HG03457 (cell line): ENCODE measurements around the gene PIK3R1.

ENCODE experiments used
- ATAC-seq: cut with Tn5 transposase; IDR thresholded peaks from one replicate; pipeline ENCODE4 v1.9.1; 2021; ENCODE audit warnings: moderate number of reproducible peaks; ENCODE audit not compliant: unreplicated experiment

The PIK3R1 gene

GRCh38 chr5:68215208-68215897 lies at the start of gene PIK3R1:
Gene PIK3R1, plus strand, starts transcription at chr5:68215756. Its CDS starts 10,920 bp downstream, at chr5:68226676.
- ATAC-seq = peak; percentile 77

- no peak for ATAC-seq
These were observed 48.3 kb upstream of the PIK3R1 start for GRCh38 chr5:68167195-68167651.

GRCh38 chr5:68169903-68170302 lies 45.7 kb upstream of the PIK3R1 start:
- no peak for ATAC-seq

GRCh38 chr5:68170826-68171558 lies 44.6 kb upstream of the PIK3R1 start:
- no peak for ATAC-seq

GRCh38 chr5:68172314-68172713 lies 43.2 kb upstream of the PIK3R1 start:
- ATAC-seq = no peak

GRCh38 chr5:68173007-68173406 lies 42.5 kb upstream of the PIK3R1 start:
- ATAC-seq = no peak

GRCh38 chr5:68176253-68176652 lies 39.3 kb upstream of the PIK3R1 start:
- ATAC-seq = no peak

GRCh38 chr5:68176802-68177479 lies 38.6 kb upstream of the PIK3R1 start:
- no peak for ATAC-seq

- no peak for ATAC-seq
These were observed 37.9 kb upstream of the PIK3R1 start for GRCh38 chr5:68177676-68178075.

- no peak for ATAC-seq
These were observed 37.0 kb upstream of the PIK3R1 start for GRCh38 chr5:68178579-68178978.

- no peak for ATAC-seq
These were observed 35.2 kb upstream of the PIK3R1 start for GRCh38 chr5:68180121-68181038.

GRCh38 chr5:68181039-68181599 lies 34.4 kb upstream of the PIK3R1 start:
- no peak for ATAC-seq

GRCh38 chr5:68182094-68182493 lies 33.5 kb upstream of the PIK3R1 start:
- no peak for ATAC-seq

- ATAC-seq = no peak
These were observed 33.0 kb upstream of the PIK3R1 start for GRCh38 chr5:68182534-68182933.

GRCh38 chr5:68187268-68188055 lies 28.1 kb upstream of the PIK3R1 start:
- ATAC-seq = no peak

- ATAC-seq = no peak
These were observed 26.4 kb upstream of the PIK3R1 start for GRCh38 chr5:68189171-68189570.

GRCh38 chr5:68189613-68190012 lies 25.9 kb upstream of the PIK3R1 start:
- ATAC-seq = no peak

- ATAC-seq = no peak
These were observed 24.9 kb upstream of the PIK3R1 start for GRCh38 chr5:68190619-68191018.

- no peak for ATAC-seq
These were observed 24.3 kb upstream of the PIK3R1 start for GRCh38 chr5:68191083-68191791.
